SKM-1 (cell line): ENCODE results near the gene MCFD2.
A peak's percentile ranks its signal among the peaks of the same experiment; 100 is the strongest.
"Not testable (repeated sequence)": the region's sequence is repeated elsewhere in the genome, so short reads cannot be mapped to it uniquely, and the experiment has no call there.

Experiments
- DNase-seq: peaks from one replicate; lab custom pipeline; 2025; ENCODE audit not compliant: unreplicated experiment; lab: John Stamatoyannopoulos, UW

Gene MCFD2

GRCh38 chr2:46904908-46905678 lies 10.5 kb downstream of the MCFD2 start:
- not testable (repeated sequence) for DNase-seq

GRCh38 chr2:46902980-46903379 lies 12.6 kb downstream of the MCFD2 start:
- not testable (repeated sequence) for DNase-seq

GRCh38 chr2:46902465-46902864 lies 13.1 kb downstream of the MCFD2 start:
- DNase-seq = no peak

- no peak for DNase-seq
Measured at GRCh38 chr2:46901611-46902010, 14.0 kb downstream of the MCFD2 start.

- DNase-seq = no peak
Measured at GRCh38 chr2:46900381-46900780, 15.2 kb downstream of the MCFD2 start.

- DNase-seq = no peak
Measured at GRCh38 chr2:46899053-46899452, 16.6 kb downstream of the MCFD2 start.

- no peak for DNase-seq
Measured at GRCh38 chr2:46898024-46898423, 17.6 kb downstream of the MCFD2 start.

GRCh38 chr2:46893269-46893939 lies 22.2 kb downstream of the MCFD2 start:
- DNase-seq = no peak

GRCh38 chr2:46891956-46892553 lies 23.6 kb downstream of the MCFD2 start:
- DNase-seq = no peak

- DNase-seq = no peak
Measured at GRCh38 chr2:46888421-46888952, 27.1 kb downstream of the MCFD2 start.

GRCh38 chr2:46887028-46887885 lies 28.3 kb downstream of the MCFD2 start:
- no peak for DNase-seq

- DNase-seq = no peak
Measured at GRCh38 chr2:46886268-46887027, 29.2 kb downstream of the MCFD2 start.

- no peak for DNase-seq
Measured at GRCh38 chr2:46885376-46885775, 30.2 kb downstream of the MCFD2 start.

GRCh38 chr2:46879511-46879910 lies 36.1 kb downstream of the MCFD2 start:
- DNase-seq = no peak

GRCh38 chr2:46878886-46879285 lies 36.7 kb downstream of the MCFD2 start:
- DNase-seq = no peak

GRCh38 chr2:46878240-46878877 lies 37.2 kb downstream of the MCFD2 start:
- DNase-seq = no peak

- DNase-seq = no peak
Measured at GRCh38 chr2:46877619-46878113, 37.9 kb downstream of the MCFD2 start.

GRCh38 chr2:46876741-46877384 lies 38.7 kb downstream of the MCFD2 start:
- peak; percentile 37 for DNase-seq
